Measurements from ENCODE around the gene KLF11. TPM values are rescaled to one million over a fixed set of nuclear protein-coding genes. Genes with fewer than 3 reads are reported as not detected.
A peak's percentile ranks its signal among the peaks of the same experiment; 100 is the strongest.

KLF11 gene
- total RNA-seq, 1 donor from 2014 or later, result 13.1 TPM

GRCh38 chr2:10026940-10027569, 16.3 kb upstream of the KLF11 start:
- TF ChIP-seq CTCF (conservative IDR thresholded peaks at IDR 0.05), result no peak
- no peak overlapping the region for H3K4me3 Mint-ChIP-seq

GRCh38 chr2:10027660-10028330, 15.6 kb upstream of the KLF11 start:
- no peak overlapping the region for H3K4me3 Mint-ChIP-seq
- H3K9me3 Mint-ChIP-seq, result no peaks in the 10 kb centered on the region
- no peaks in the 10 kb centered on the region for H3K36me3 Mint-ChIP-seq
- TF ChIP-seq CTCF (conservative IDR thresholded peaks at IDR 0.05), result no peak
- H3K4me1 Mint-ChIP-seq (ENCODE audit: unreplicated experiment), result peaks cover 11% of the 10 kb centered on the region
- H3K27me3 Mint-ChIP-seq, result no peaks in the 10 kb centered on the region
- no peak overlapping the region for H3K27ac Mint-ChIP-seq
- DNase-seq (ENCODE audit: extremely low spot score, unreplicated experiment), result no peak

More at GRCh38 chr2:10026940-10027569, 16.3 kb upstream of the KLF11 start:
- Mint-ChIP-seq H3K36me3 (no peaks in the 10 kb centered on the region), H3K27ac (no peak overlapping the region), H3K9me3 (no peaks in the 10 kb centered on the region), H3K4me1 (ENCODE audit: unreplicated experiment) (peaks cover 11% of the 10 kb centered on the region), H3K27me3 (no peaks in the 10 kb centered on the region)
- DNase-seq (ENCODE audit: extremely low spot score, unreplicated experiment), result no peak

- TF ChIP-seq CTCF (conservative IDR thresholded peaks at IDR 0.05), result peak; percentile 19
- peaks cover 11% of the 10 kb centered on the region for H3K4me1 Mint-ChIP-seq (ENCODE audit: unreplicated experiment)
- H3K36me3 Mint-ChIP-seq, result no peaks in the 10 kb centered on the region
- H3K27me3 Mint-ChIP-seq, result no peaks in the 10 kb centered on the region
- no peak overlapping the region for H3K27ac Mint-ChIP-seq
- no peaks in the 10 kb centered on the region for H3K9me3 Mint-ChIP-seq
- no peak overlapping the region for H3K4me3 Mint-ChIP-seq
- no peak for DNase-seq (ENCODE audit: extremely low spot score, unreplicated experiment)
Measured at GRCh38 chr2:10028407-10028987, 14.9 kb upstream of the KLF11 start.

GRCh38 chr2:10028988-10029874, 14.1 kb upstream of the KLF11 start:
- TF ChIP-seq CTCF (conservative IDR thresholded peaks at IDR 0.05), result no peak
- H3K27ac Mint-ChIP-seq, result no peak overlapping the region
- H3K27me3 Mint-ChIP-seq, result no peaks in the 10 kb centered on the region
- no peak overlapping the region for H3K4me3 Mint-ChIP-seq
- peaks cover 11% of the 10 kb centered on the region for H3K4me1 Mint-ChIP-seq (ENCODE audit: unreplicated experiment)
- DNase-seq (ENCODE audit: extremely low spot score, unreplicated experiment), result no peak
- no peaks in the 10 kb centered on the region for H3K9me3 Mint-ChIP-seq
- no peaks in the 10 kb centered on the region for H3K36me3 Mint-ChIP-seq

- H3K36me3 Mint-ChIP-seq, result no peaks in the 10 kb centered on the region
- no peak for TF ChIP-seq CTCF (conservative IDR thresholded peaks at IDR 0.05)
- H3K9me3 Mint-ChIP-seq, result no peaks in the 10 kb centered on the region
- DNase-seq (ENCODE audit: extremely low spot score, unreplicated experiment), result no peak
- peaks cover 11% of the 10 kb centered on the region for H3K4me1 Mint-ChIP-seq (ENCODE audit: unreplicated experiment)
- no peak overlapping the region for H3K4me3 Mint-ChIP-seq
- no peaks in the 10 kb centered on the region for H3K27me3 Mint-ChIP-seq
- no peak overlapping the region for H3K27ac Mint-ChIP-seq
Measured at GRCh38 chr2:10029875-10030223, 13.5 kb upstream of the KLF11 start.

All from type B pancreatic cell (in vitro differentiated cells).